Psoas muscle (tissue), 8 donors: ENCODE measurements around the gene DPYSL5. TPM values are rescaled to one million over a fixed set of nuclear protein-coding genes. Genes with fewer than 3 reads are reported as not detected.

Experiments used
- ATAC-seq, 4 donors: fragments of 200-7000 bp; cut with Tn5 transposase; one replicate each; pipeline ENCODE4 v1.9.1; 2020; ENCODE audit warnings: moderate library complexity in 3 of 4, mild to moderate bottlenecking in 2 of 4
- DNase-seq, 2 donors: peaks; one replicate each; pipeline ENCODE4 v3.0.0-alpha.2; 2020
- H3K27ac ChIP-seq: fragments of 200-600 bp; one replicate; pipeline ENCODE4 v1.8.0; 2022
- H3K27me3 ChIP-seq, 3 donors: fragments of 200-600 bp in 1 of 3; one replicate each; pipeline versions ENCODE4 v1.6.1 to v1.8.0; 2013 to 2022; ENCODE audit warnings: low read length in 2 of 3, mild to moderate bottlenecking in 2 of 3, moderate library complexity in 1 of 3; ENCODE audit not compliant: insufficient read depth in 3 of 3
- H3K36me3 ChIP-seq, 2 donors: fragments of 200-600 bp in 1 of 2; one replicate each; pipeline versions ENCODE4 v1.6.1 to v1.8.0; 2013 to 2022; ENCODE audit warnings: low read depth in 1 of 2, mild to moderate bottlenecking in 1 of 2, moderate library complexity in 1 of 2; ENCODE audit not compliant: insufficient read depth in 1 of 2
- H3K4me1 ChIP-seq: fragments of 200-600 bp; one replicate; pipeline ENCODE4 v1.8.0; 2022
- H3K4me3 ChIP-seq: fragments of 200-600 bp; one replicate; pipeline ENCODE4 v1.8.0; 2022; ENCODE audit warnings: mild to moderate bottlenecking
- H3K9me3 ChIP-seq: fragments of 200-600 bp; one replicate; pipeline ENCODE4 v1.8.0; 2022
- WGBS, 3 donors: extraction: QIAGEN DNeasy Blood & Tissue Kit; methylation state at CpG; one replicate each; pipeline versions ENCODE4 v1.1.6 to v1.1.7; 2013; 5-methylcytosine and 5-hydroxymethylcytosine counted together
- intact Hi-C, 2 donors: fragments of 100-400 bp; cut with DNase I; formaldehyde crosslinking; loops; one replicate each; pipeline versions ENCODE4 v1.11.0 to v1.14.2; 2022
- polyA plus RNA-seq, 3 donors: library from polyadenylated mRNA; stranded (reverse); fragments of 200-250 nt; gene quantifications; one replicate each; pipeline ENCODE4 v1.2.3, GENCODE V29; 2013
- total RNA-seq, 4 donors: library from RNA; stranded (reverse); fragmentation: NEBNext Ultra II Directional in 2 of 4; extraction: Animal tissue kit (Norgen Biotek cat#: 25700) in 2 of 4; gene quantifications; one replicate each; pipeline versions ENCODE4 v1.2.1 to v1.2.4, GENCODE V29; 2021 to 2023
- TF ChIP-seq, protein P1 (sequence below): fragments of 200-600 bp; IDR thresholded peaks from one replicate; pipeline ENCODE4 v1.8.0; 2022; ENCODE audit warnings: antibody characterized with exemption
- donor health status: healthy with polysubstance abuse.
- donor health status: DM: no; HTN: no; CAD: no; lungs with moderate emphysema.
- donor health status: Bipolar disorder and iron deficiency.
- donor health status: healthy.
- donor health status: DM: yes; HTN: yes; CAD: no.
- donor health status: DM: no; HTN: no; CAD: no.
- donor health status: DM: no; HTN: no; CAD: no.
- donor health status: DM: yes; HTN: yes; CAD: no.

DPYSL5 gene
- total and polyA plus RNA-seq, 7 donors = 0.03 to 0.39 (median 0.08) TPM; not detected in 3

DNA sequence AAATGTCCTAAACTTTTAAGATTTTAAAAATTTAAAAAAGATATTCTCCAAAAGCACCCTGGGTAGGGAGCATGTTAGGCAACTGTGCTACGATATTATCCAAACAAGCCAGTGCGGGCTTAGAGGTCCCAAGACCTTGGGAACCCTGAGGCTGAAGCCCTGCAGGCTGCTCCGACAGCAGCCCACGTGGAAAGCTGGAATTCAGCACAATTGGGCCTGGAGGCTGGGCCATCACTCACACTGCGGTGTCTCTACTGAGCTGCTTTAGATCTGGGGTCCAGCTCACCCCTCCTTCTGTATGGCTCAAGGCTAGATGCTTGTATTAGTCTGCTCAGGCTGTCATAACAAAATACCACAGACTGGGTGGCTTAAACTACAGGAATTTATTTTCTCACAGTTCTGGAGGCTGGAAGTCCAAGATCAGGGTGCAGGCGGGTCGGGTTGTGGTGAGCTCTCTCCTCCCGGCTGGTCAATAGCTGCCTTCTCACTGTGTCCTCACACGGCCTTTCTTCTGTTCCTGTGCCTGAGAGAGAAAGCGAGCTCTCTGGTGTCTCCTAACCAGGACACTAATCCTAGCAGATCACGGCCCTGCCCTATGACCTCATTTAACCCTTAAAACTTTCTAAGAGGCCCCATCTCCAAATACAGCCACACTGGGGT lies 42.5 kb downstream of the DPYSL5 start:
- H3K36me3 ChIP-seq = no peaks in the 10 kb centered on the region
- intact Hi-C loops = no loop called here
- H3K4me3 ChIP-seq = no peak overlapping the region
- TF ChIP-seq, protein P1, sequence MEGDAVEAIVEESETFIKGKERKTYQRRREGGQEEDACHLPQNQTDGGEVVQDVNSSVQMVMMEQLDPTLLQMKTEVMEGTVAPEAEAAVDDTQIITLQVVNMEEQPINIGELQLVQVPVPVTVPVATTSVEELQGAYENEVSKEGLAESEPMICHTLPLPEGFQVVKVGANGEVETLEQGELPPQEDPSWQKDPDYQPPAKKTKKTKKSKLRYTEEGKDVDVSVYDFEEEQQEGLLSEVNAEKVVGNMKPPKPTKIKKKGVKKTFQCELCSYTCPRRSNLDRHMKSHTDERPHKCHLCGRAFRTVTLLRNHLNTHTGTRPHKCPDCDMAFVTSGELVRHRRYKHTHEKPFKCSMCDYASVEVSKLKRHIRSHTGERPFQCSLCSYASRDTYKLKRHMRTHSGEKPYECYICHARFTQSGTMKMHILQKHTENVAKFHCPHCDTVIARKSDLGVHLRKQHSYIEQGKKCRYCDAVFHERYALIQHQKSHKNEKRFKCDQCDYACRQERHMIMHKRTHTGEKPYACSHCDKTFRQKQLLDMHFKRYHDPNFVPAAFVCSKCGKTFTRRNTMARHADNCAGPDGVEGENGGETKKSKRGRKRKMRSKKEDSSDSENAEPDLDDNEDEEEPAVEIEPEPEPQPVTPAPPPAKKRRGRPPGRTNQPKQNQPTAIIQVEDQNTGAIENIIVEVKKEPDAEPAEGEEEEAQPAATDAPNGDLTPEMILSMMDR = no peak
- no peaks in the 10 kb centered on the region for H3K4me1 ChIP-seq
- ATAC-seq (no peak), DNase-seq (no peak)
- no peaks in the 10 kb centered on the region for H3K27me3 ChIP-seq
- peaks cover 7% of the 10 kb centered on the region for H3K9me3 ChIP-seq
- H3K27ac ChIP-seq = no peak overlapping the region
- 79 to 91% (median 83%) methylated on average over 11 of the region's 11 CpGs for WGBS, 3 donors

DNA sequence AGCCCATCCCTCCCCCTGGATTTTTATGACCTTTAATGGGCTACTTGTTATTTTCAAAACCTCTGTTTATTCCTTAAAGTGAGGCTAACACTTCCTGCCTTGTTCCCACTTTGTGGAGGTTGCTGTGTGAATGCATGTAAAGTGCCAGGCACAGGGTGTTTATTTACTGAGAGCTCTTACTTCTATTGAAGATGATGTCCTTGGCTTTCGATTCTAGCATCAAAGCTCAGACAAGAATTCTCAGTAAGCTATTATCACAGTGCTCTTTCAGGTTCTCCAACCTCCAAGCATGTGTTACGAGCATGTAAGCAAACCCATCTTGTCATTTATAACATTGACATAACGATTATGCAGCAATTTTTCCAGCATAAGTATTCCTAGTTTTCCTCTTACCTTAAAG lies 44.2 kb downstream of the DPYSL5 start:
- ATAC-seq (no peak), DNase-seq (no peak)
- TF ChIP-seq, protein P1 = no peak
- Histone ChIP-seq H3K9me3 (peaks cover 11% of the 10 kb centered on the region), H3K4me1 (no peaks in the 10 kb centered on the region), H3K27ac (no peak overlapping the region), H3K36me3 (no peaks in the 10 kb centered on the region), H3K27me3 (no peaks in the 10 kb centered on the region), H3K4me3 (no peak overlapping the region)
- 86 to 89% (median 87%) methylated on average over 3 of the region's 3 CpGs for WGBS, 3 donors
- intact Hi-C loops = no loop called here

DNA sequence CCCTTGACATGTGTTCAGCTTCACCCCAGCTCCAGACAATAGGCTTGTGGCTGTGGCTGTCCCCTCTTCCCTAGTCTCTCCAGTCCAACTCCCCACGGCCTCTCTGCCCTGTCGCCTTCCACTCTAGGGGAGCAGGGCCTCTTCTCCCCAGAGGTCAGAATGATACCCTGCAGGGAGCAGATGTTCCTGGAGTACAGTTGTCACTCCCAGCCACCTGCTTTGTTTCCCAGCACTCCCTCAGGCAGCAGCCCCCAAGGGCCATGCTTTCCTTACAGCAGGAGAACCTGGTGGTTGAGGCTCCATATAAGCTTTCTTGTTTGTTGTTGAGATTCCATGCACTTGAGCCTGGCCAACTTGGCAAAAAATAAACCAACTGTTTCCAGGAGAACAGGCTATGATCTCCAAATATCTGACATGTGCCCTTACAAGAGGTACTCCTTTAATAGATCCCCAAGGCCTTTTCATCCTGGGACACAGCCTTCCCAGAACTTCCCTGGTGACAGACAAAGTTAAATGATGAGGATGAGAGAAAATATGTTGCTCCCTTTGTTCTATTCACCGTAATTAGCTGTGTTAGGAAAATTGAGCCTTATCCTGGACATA lies 45.1 kb downstream of the DPYSL5 start:
- intact Hi-C loops = no loop called here
- TF ChIP-seq, protein P1 = no peak
- Histone ChIP-seq H3K27ac (no peak overlapping the region), H3K9me3 (peaks cover 11% of the 10 kb centered on the region), H3K27me3 (no peaks in the 10 kb centered on the region), H3K4me3 (no peak overlapping the region), H3K36me3 (no peaks in the 10 kb centered on the region), H3K4me1 (no peaks in the 10 kb centered on the region)
- 57 to 78% (median 59%) methylated on average over 3 of the region's 3 CpGs for WGBS, 3 donors
- ATAC-seq (peak in 1 of 4 donors; percentile 33), DNase-seq (no peak)

DNA sequence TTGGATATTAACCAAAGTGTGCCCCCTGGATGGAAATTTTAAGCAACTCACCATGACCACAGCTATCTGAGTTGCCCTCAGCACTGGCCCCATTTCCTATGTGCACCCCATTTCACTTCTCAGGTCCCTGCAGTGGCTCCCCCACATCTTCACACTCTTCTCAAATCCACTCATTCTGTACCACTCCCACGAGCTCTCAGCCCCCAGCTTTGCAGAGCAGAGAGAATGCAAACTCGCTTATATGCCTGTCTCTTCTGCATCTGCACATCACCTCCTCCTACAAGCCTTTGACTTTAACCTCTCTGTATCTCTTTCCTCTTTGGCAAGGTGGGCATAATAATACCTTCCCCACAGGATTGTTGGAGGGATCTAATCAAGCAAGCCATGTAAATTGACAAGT lies 46.2 kb downstream of the DPYSL5 start:
- no peak overlapping the region for H3K27ac ChIP-seq
- H3K9me3 ChIP-seq = peaks cover 11% of the 10 kb centered on the region
- WGBS, 3 donors = 83 to 92% (median 86%) methylated on average over 2 of the region's 2 CpGs
- DNase-seq = no peak
- H3K27me3 ChIP-seq = no peaks in the 10 kb centered on the region
- no peaks in the 10 kb centered on the region for H3K4me1 ChIP-seq
- no peaks in the 10 kb centered on the region for H3K36me3 ChIP-seq
- ATAC-seq = no peak
- no peak overlapping the region for H3K4me3 ChIP-seq
- intact Hi-C loops = no loop called here
- TF ChIP-seq, protein P1 = no peak
